Limb (tissue), 2 donors: ENCODE measurements around the gene ARFGEF3.
"Not testable (repeated sequence)": the region's sequence is repeated elsewhere in the genome, so short reads cannot be mapped to it uniquely, and the experiment has no call there.

Source experiments
- DNase-seq, 2 donors: peaks; one replicate each; pipeline ENCODE4 v3.0.0-alpha.2; 2016; ENCODE audit errors: extremely low spot score in 2 of 2

ARFGEF3 gene

DNA sequence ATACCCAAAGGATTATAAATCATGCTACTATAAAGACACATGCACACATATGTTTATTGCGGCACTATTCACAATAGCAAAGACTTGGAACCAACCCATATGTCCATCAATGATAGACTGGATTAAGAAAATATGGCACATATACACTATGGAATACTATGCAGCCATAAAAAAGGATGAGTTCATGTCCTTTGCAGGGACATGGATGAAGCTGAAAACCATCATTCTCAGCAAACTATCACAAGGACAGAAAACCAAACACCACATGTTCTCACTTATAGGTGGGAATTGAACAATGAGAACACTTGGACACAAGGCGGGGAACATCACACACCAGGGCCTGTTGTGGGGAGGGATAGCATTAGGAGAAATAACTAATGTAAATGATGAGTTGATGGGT, 50.8 kb downstream of the ARFGEF3 start:
- not testable (repeated sequence) for DNase-seq

DNA sequence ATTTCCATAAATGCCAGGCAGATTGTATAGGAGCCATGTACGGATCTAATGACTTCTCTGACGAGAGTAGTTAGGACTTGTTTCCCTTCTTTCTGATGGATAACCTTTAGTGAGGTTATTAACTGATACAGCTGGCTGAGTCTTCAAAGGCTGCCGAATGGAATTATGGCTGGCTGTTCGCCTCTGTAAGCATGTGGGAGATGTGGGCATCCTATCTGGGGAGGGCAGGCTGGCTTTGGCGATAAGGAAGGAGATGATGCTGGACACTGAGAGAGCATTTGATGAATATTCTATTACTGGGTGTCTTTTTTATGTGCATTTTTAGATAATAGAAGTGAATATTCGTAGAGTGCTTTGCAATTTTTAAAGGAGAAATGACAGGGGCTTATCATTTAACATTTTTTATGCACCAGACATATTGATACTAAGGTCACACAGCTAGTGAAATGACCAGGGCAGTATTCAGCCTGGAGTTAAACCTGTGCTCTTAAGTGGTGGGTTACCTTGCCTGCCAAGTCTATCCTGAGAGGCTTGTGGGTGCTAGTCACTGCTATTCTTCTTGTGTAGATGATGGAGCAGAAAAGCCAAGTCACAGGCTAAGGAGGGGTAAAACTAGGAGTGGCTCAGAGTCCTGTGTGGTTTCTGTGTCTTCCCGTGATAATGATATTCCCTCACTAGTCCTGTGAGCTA, 53.5 kb downstream of the ARFGEF3 start:
- DNase-seq: no peak

DNA sequence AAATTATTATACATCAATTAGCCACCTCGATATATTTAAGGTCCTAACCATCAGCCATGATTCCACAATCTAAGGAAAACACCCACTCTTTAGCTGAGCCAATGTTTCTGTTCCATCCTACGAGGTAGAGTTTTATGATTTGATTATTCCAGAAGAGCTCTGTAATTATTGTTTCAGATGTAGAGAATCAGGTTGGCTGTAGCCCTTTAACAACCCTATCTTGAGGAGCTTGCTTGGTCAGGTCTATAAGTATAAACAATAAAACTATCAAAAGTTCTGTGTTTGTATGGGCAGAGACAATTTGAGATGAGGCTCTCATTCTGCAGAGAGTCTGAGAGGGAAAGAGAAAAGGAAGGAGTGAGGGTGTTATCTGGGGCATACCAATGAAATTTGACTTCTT, 56.7 kb downstream of the ARFGEF3 start, which contains the start of gene PBOV1:
Gene PBOV1 (minus strand): TSS at position 43 of the 400 bp plus-strand sequence. CDS start 96 bp downstream, outside the sequence.
- no peak for DNase-seq

DNA sequence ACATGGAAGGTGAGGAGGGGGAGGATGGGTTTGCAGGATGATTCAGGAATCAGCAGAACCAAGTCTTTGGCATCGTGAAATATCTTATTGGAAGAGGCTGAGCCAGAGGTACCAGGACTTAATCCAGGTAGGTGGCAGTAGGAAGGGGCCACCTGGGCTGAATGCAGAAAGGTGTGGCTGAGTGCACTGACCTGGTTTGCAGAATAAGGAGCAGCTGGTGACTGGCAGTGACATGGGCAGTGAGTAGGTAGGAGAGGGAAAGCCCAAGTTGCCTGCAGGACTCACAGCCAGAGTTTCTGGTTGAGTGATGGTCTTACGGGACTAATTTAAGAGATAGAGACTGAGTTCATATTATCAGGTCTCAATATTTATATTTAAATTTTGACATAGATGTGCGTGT, 57.7 kb downstream of the ARFGEF3 start:
- no peak for DNase-seq

DNA sequence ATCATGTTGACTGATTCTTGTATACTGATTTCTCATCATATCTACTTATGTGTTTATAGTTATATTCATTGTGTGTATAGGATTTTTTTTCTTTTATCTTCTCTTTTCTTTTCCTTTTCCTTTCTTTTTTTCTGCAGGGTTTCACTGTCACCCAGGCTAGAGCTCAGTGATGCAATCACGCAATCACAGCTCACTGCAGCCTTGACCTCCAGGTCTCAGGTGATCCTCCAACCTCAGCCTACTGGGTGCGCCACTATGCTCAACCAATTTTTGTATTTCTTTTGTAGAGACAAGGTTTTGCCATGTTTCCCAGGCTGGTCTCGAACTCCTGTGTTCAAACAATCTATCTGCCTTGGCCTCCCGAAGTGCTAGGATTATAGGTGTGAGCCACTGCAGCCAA, 58.2 kb downstream of the ARFGEF3 start:
- no peak for DNase-seq

DNA sequence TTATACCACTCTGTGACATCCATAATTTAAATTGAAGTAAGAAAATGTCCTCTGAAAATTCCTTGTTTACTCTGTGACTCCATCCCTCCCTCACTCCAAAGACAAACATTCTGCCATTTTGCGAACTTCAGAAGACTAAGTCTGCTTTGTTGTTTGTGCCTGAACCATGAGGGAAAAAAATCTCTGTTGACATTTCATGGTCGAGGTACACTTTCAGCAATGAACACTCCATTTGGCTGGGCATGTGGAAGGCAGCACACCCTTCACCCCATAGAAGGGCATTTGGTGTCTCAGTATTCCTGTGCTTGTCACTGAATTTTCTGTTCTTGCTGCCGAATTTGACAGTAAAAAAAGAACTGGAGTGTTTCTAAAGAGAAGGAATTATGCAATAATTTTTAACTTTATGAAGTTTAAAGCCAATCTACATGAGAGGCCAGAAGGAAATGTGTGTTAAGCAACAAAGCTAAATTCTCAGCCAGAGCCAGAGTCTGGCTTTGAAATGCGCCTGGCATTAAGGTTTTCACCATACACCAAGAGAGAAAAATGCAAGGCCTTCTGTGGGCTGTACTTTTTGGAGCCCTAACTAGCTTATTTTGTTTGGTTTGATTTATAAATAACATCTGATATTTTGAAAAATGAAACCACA, 61.3 kb downstream of the ARFGEF3 start:
- DNase-seq: no peak

DNA sequence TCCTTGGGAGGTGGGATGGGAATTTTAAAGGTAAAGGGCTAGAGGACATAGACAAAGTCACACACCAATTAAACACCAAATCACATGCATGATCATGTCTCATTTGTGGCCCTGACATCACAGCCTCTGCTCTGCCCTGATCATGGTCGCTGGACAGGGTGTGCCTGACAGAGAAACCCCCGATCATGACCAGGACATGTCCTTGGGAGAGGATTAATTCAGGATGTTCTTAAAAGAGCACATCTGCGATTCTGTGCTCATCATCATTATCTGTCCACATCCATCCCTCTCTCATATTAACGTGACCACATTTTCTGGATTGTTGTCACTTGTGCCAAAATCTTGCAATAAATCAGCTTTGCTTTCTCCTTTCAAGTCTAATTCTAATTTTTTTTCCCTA, 64.2 kb downstream of the ARFGEF3 start:
- no peak for DNase-seq

DNA sequence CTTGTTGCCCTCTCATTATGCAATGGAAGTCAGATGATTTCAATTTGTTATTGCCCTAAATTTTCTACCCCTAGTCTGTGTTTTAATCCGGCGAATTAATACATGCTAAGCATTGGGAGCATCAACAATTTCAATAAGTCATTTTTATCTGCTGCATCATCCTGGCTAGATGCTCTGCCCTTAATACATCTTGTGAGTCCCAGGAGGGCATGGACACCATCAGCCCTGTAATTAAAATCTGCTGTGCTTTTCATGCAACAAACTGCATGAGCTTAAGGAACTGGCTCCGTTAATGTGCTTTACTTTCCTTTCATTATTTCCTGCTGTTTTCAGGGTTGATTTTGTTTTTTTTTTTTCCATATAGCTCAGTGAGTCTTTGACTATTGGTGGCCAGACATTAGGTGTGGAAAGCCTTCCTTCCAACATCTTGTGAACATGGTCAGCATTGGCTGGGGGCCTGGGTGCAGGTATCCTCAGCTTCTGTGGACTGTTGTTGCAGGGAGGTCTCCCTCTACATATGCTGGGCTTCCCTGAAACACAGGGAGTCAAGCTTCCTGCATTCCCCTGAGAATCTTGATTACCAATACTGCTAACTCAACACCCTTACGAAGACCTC, 65.1 kb downstream of the ARFGEF3 start:
- DNase-seq: no peak

DNA sequence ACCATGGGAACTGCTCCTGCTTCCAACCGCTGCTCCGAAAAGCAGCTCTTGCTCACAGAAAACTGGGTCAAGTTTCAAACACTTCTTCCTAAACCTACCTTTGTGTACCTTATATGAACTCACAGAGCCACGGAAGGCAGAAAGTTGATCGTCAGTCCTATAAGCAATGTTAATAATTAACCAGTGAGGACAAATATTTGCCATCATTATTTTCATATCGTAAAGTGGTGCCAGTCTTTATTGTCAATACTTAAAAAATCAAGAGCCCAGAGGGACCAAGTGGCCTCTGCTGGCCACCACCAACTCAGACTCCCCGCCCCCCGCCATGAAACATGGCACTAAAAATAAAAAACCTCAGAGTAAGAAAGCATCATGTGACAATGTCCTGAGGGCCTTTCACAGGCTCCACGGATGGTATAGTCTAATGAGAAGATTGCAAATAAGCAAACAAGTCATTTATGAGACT, 65.6 kb downstream of the ARFGEF3 start:
- DNase-seq: no peak

DNA sequence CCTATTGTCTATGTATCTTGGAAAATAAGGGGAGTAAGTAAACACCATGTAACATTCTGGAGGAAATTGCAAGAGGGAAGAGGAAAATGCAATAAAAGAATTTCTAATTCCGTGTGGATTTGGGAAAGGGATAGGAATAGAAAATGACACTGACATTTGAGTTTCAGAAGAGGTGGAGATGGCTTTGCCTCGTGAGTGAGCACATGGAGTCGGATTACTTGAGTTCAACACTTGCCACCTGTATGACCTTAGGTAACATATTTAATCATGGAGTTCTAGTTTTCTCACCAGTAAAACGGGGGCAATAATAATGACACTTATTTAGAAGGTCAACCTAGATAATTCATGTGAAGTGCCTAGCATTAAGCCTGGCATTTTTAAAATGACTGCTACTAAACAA, 67.3 kb downstream of the ARFGEF3 start:
- no peak for DNase-seq

DNA sequence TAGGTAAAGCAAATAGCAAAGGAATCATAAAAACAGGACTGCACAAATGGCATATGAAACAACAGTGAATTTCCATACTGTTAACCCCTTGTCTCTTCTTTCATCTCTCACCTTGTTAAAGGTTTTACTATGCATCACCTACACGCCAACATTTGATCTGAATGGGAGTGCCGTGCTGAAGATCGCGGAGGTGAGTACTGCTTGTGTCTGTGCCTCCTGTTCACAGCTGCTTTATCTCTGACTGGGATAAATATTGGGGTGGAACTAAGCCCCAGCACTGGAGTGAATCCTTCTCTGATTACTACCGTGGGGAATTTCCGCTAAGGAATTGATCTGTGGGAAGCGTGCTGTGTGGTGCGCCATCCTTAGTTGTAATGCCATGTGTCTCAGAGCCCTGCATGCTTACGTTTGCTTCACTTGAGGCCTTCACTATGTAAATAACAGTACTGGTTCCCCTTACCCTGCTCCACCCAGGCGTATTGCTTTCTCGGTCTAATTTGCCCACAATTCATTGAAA, 68.0 kb downstream of the ARFGEF3 start:
- DNase-seq: no peak

DNA sequence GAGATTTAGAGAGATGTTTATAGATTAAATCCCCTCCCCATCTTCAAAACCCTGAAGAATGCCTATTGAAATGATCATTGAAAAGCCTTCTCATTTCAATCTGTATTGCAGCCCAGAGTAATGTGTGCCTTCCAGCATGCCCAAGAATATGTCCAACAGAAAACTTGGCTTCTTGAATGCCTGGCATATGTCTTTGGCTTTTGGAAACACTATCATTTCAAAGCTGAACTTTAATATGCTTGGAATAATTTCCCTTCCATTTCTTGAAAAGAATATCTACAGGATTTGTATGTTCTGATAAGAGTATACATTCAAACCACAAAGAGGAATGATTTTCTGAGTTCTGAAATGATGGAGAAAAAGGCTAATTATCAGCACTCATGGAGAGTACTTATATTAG, 68.5 kb downstream of the ARFGEF3 start:
- DNase-seq: no peak

DNA sequence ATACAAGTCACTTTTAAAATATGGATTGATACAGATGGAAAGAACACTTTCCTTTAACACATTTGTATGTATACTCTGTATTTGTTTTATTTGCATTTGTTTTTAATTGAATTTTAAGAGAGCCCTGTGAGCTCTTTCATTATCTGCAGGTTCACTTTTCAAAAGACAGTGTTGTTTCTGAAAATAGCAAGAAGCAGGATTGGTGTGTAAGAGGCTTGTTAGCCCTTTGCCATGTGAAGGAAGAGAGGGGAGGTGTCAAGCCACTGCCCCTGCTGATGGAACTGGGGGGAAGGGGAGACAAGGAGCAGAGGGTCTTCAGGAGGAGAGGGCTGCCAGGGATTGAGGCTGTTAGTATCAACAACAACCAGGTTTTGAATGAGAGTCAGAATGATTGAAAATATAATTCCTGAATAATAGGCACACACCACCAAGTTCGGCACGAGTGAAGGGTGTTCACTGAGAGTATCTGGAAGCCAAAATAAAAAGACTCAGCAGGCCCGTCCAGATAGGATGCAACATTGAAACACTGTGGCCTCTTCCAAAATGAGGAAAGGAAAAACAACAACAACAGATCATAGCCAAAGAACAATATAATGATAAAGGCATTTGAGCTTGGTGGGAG, 69.1 kb downstream of the ARFGEF3 start:
- no peak for DNase-seq

DNA sequence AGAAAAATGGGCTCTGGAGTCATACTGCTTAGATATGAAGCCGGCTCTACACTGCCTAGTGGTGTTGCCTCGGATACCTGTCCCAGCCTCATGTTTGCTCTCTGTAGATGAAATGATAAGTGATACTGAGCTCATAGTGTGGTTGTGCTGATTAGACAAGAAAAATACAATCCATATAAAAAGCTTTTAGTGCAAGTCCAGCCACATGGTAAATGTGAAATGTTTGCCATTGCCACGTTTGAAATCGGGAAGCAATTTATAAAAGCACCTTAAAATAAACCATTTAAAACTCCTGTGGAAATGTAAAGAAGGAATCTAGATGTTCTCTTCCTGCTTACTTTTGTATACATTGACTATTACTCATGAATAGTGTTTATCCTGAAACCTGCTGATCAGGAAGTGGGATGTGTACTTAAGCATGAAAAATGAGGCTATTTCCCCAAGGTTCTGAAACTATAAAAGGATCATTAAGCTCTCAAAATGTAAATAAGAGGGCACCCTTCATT, 69.7 kb downstream of the ARFGEF3 start:
- no peak for DNase-seq

DNA sequence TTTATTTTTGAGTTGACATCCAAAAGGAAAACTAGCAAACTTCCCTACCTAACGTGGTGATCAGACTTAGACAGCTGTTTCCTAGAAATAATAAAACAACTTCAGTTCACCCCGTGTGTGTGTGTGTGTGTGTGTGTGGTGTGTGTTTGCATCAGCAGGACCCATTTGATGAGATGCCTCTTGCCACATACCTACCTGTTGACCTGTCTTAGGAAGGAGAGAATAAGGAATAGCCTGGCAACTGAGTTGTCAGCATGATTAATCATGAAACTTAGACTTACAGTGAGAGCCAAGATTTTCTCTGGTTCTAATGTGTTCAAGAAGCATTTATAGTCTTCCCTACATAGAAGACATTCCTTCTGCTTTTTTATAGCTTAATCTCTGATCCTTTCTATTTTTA, 72.6 kb downstream of the ARFGEF3 start:
- DNase-seq: no peak

DNA sequence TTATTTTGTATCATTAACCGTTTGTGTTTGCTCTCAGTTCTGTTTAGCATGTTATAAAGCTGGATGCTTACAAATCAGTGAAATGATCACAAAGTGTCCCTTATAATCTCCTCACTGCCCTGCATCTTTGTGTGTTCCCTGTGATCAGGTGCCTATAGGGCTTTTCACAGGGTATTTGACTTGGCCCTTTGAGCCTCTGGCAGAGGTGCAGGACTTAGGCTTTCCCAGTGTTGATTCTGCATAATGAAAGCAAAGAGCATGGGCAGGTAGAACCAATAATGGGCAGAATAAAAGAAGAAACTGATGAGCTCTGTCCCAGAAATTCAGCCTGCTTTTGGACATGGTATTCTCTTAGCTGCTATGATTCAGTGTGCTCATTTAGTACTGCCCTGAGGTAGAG, 73.5 kb downstream of the ARFGEF3 start:
- no peak for DNase-seq

DNA sequence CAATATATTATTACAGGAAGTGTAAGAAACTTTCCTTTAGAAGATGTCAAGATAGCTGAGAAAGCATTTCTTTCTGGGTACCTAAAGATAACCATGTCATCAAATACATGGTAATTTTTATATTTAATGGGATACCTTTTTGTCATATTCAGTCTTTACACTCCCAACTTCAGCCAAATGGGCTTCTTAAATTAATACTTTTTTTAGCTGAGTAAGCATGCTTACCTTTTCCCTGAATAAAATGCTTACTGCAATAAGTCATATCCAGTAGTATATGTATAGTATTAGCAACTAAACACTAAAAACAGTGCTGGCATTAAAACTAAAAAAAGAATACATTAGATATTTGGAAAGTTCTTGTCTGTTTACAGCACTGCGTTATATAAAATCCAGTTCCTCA, 74.0 kb downstream of the ARFGEF3 start:
- no peak for DNase-seq

DNA sequence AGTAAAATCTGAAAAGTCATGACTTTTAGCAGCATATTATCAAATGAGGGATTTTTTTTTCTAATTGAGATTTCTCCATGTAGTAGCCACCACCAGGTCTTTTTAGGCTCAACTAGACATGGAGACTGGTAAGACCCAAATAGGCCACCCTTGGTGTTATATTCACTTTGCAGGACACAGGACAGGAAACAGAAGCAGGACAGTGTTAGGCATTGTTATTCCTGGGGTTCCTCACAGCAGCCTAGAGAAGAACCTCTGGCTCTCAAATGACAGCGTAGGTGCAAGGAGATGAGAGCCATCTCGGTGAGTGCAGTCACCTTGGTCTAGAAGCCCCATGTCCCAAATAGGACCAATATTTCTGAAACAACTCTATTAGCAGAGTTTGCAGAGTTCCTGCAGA, 75.7 kb downstream of the ARFGEF3 start:
- DNase-seq: no peak

DNA sequence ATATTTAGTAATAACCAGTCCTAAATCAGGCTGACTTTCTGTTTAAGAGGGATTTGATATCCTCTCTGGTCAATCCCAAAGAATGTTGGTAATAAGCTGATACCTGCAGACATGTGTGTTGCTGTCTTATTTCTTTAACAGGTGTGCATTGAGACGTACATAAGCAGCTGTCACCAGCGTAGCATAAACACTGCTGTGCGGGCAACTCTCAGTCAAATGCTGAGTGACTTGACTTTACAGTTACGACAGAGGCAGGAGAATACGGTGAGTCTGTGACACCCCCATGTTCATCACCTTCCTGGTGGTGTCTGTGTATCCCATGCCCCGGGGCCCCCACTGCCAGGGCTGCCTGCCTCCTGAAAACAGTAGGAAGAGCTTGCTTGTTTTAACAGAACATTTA, 76.6 kb downstream of the ARFGEF3 start:
- DNase-seq: no peak

DNA sequence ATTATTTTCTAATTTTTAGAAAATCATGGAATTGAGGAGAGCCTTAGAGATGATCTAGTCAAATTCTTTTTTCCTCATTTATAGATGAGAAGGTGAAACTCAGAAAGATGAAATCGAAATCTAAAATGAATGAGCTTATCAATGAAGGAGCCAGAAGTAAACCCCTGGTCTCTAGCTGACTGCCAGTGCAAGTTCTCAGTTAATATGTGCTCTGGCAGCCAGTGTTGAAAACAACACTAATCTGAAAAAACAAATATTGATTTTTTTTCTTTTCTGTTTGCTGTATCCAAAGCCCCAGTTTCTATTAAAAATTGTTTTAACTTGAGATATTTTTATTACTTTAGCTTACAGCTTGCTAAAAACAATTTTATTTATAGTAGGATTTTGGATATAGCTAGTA, 78.0 kb downstream of the ARFGEF3 start:
- no peak for DNase-seq

DNA sequence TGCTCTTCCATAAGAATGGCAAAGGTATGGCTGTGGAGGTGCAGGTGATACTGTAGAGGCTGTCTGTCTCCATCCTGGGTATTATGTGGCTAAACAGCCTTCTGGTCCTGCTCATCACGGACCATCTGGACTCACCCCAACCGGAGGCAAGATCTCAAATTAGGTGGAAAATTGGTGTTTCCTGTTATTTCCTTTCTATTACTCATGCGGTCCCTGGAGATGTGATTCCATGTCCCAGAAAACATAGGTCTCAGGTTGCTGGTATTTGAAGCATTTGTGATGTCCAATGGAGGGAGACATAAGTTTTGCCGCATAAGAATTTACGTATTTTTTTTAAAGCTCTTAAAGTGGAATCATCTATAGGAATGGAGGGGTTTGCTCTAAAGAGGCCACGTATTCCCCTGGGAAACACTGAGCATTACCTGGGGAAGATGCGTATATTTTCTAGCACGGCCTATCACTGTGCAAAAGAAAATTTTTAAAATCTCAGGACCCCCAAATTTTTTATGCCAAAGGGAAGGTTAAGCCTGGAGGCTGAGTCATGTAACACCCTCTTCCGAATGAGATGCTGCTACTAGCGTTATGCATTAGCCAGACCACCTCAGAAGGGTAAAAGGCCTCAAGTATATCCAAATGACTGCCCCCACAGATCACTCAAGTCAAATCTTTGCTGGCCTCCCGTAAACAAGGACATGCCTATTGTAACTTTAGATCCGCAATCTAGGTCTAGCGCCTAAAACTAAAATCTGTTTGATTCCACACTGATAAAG, 78.9 kb downstream of the ARFGEF3 start:
- DNase-seq: no peak
